MM.1S (cell line): ENCODE data around the gene ACE.

ENCODE experiments used
- EZH2 ChIP-seq: fragments of 300-600 bp; sonication (generic); optimal IDR thresholded peaks from 2 replicates; pipeline ENCODE3; 2017; ENCODE audit warnings: low read depth, mild to moderate bottlenecking, antibody characterized with exemption, low read length, mixed read lengths
- TF ChIP-seq, protein P1 (sequence below): fragments of 300-600 bp; sonication (generic); IDR thresholded peaks from 2 replicates; pipeline ENCODE4 v1.5.1; 2016; ENCODE audit warnings: antibody characterized with exemption, low read length, mixed read lengths

GRCh38 chr17:63429766-63430165 lies 47.1 kb upstream of the ACE start:
- TF ChIP-seq, protein P1, sequence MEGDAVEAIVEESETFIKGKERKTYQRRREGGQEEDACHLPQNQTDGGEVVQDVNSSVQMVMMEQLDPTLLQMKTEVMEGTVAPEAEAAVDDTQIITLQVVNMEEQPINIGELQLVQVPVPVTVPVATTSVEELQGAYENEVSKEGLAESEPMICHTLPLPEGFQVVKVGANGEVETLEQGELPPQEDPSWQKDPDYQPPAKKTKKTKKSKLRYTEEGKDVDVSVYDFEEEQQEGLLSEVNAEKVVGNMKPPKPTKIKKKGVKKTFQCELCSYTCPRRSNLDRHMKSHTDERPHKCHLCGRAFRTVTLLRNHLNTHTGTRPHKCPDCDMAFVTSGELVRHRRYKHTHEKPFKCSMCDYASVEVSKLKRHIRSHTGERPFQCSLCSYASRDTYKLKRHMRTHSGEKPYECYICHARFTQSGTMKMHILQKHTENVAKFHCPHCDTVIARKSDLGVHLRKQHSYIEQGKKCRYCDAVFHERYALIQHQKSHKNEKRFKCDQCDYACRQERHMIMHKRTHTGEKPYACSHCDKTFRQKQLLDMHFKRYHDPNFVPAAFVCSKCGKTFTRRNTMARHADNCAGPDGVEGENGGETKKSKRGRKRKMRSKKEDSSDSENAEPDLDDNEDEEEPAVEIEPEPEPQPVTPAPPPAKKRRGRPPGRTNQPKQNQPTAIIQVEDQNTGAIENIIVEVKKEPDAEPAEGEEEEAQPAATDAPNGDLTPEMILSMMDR = no peak
- TF ChIP-seq EZH2 = no peak
